Endothelial cell of umbilical vein (primary cell): Measurements from ENCODE around the gene FAM168A. TPM values are rescaled to one million over a fixed set of nuclear protein-coding genes. Genes with fewer than 3 reads are reported as not detected.

Source experiments
- BruUV-seq: library from RNA; stranded (reverse); fragments of 400-500 nt; replicated peaks from 2 replicates; lab custom pipeline; 2021; lab: Mats Ljungman, UMichigan
- CTCF ChIA-PET: fragments of 300-600, 350-600 bp; sonication (Branson Sonifier 250); formaldehyde crosslinking; loops from one replicate; lab custom pipeline; 2021; ENCODE audit warnings: antibody characterized with exemption, inconsistent platforms; lab: Charles Lee
- POLR2A ChIA-PET: fragments of 300-600, 350-600 bp; sonication (Branson Sonifier 250); formaldehyde crosslinking; loops from one replicate; lab custom pipeline; 2021; ENCODE audit warnings: antibody characterized with exemption, inconsistent platforms; lab: Charles Lee
- DNase-seq: peaks from one replicate; pipeline ENCODE4 v3.0.0-alpha.2; 2011; ENCODE audit warnings: low read depth, low spot score
- FAIRE-seq: peaks from 2 replicates; lab custom pipeline; 2011; peaks lifted over from hg19 to GRCh38; lab: Jason Lieb, UNC
- H2AFZ ChIP-seq: 2 replicates; pipeline ENCODE4 v1.6.0; 2012; ENCODE audit warnings: low read depth, low read length, control low read depth, inconsistent platforms
- H3K27ac ChIP-seq: 2 replicates; pipeline ENCODE4 v1.5.1; 2011; ENCODE audit warnings: low read depth, mild to moderate bottlenecking, control low read depth, low read length, moderate library complexity; ENCODE audit not compliant: insufficient read depth
- H3K27me3 ChIP-seq, 2 experiments: 2 replicates each; pipeline versions ENCODE4 v1.6.0 to v1.6.1; 2011; ENCODE audit warnings: low read length in 2 of 2, mixed read lengths in 1 of 2; ENCODE audit not compliant: control insufficient read depth in 2 of 2, insufficient read depth in 2 of 2
- H3K36me3 ChIP-seq, 2 experiments: 2 replicates in 1 of 2; 3 replicates in 1 of 2; pipeline ENCODE4 v1.5.1; 2011; ENCODE audit warnings: low read length in 2 of 2, mild to moderate bottlenecking in 1 of 2, moderate library complexity in 1 of 2; ENCODE audit not compliant: control insufficient read depth in 2 of 2, insufficient read depth in 2 of 2; ENCODE audit errors: extremely low read depth in 1 of 2
- H3K4me1 ChIP-seq: 3 replicates; pipeline ENCODE4 v1.5.1; 2011; ENCODE audit warnings: mild to moderate bottlenecking, low read length; ENCODE audit not compliant: control insufficient read depth, insufficient read depth; ENCODE audit errors: extremely low read depth
- H3K4me2 ChIP-seq: 2 replicates; pipeline ENCODE4 v1.6.1; 2011; ENCODE audit warnings: low read length, control low read depth, mixed read lengths; ENCODE audit not compliant: insufficient read depth
- H3K4me3 ChIP-seq, 3 experiments: fragments of 200-600 bp in 1 of 3; sonication (generic), shearing (Covaris generic) in 1 of 3; replicated peaks in 1 of 3; 2 replicates each; pipeline ENCODE4 v1.5.1; 2011 to 2016; ENCODE audit warnings: control low read depth in 3 of 3, low read length in 3 of 3, mild to moderate bottlenecking in 2 of 3, inconsistent platforms in 1 of 3, low read depth in 1 of 3, moderate library complexity in 1 of 3; ENCODE audit not compliant: insufficient read depth in 1 of 3
- H3K79me2 ChIP-seq: 2 replicates; pipeline ENCODE4 v1.6.0; 2012; ENCODE audit warnings: low read length, inconsistent platforms; ENCODE audit not compliant: control insufficient read depth, insufficient read depth
- H3K9ac ChIP-seq: replicated peaks from 2 replicates; pipeline ENCODE3; 2011; ENCODE audit warnings: low read length, control low read depth; ENCODE audit not compliant: insufficient read depth; ENCODE audit errors: extremely low read depth
- H3K9me1 ChIP-seq: replicated peaks from 3 replicates; pipeline ENCODE4 v1.6.0; 2011; ENCODE audit warnings: mild to moderate bottlenecking, low read length; ENCODE audit not compliant: control insufficient read depth, insufficient read depth; ENCODE audit errors: extremely low read depth
- H3K9me3 ChIP-seq: replicated peaks from 2 replicates; pipeline ENCODE4 v1.5.1; 2012; ENCODE audit warnings: low read length, inconsistent platforms; ENCODE audit not compliant: control insufficient read depth, insufficient read depth
- H4K20me1 ChIP-seq: replicated peaks from 2 replicates; pipeline ENCODE3; 2011; ENCODE audit warnings: mild to moderate bottlenecking, low read length; ENCODE audit not compliant: control insufficient read depth, insufficient read depth; ENCODE audit errors: extremely low read depth
- CTCF ChIP-seq, 2 donors: IDR thresholded peaks; 1 replicate in 1 of 2; 2 replicates in 1 of 2; pipeline ENCODE4 v1.5.1; 2011; ENCODE audit warnings: low read length in 2 of 2, mild to moderate bottlenecking in 2 of 2, moderate library complexity in 2 of 2, control low read depth in 1 of 2, inconsistent platforms in 1 of 2, low read depth in 1 of 2; ENCODE audit not compliant: insufficient read depth in 1 of 2; ENCODE audit errors: extremely low read depth in 1 of 2
- EZH2 ChIP-seq: IDR thresholded peaks from 2 replicates; pipeline ENCODE4 v1.6.1; 2012; ENCODE audit warnings: borderline replicate concordance, low read depth, mild to moderate bottlenecking, moderate library complexity, low read length, inconsistent platforms; ENCODE audit not compliant: severe bottlenecking
- FOS ChIP-seq: IDR thresholded peaks from 2 replicates; pipeline ENCODE4 v1.6.1; 2011; ENCODE audit warnings: mild to moderate bottlenecking, low read length, moderate library complexity, borderline replicate concordance; ENCODE audit not compliant: insufficient read depth
- GATA2 ChIP-seq: IDR thresholded peaks from 2 replicates; pipeline ENCODE4 v1.7.0; 2011; ENCODE audit warnings: low read depth, mild to moderate bottlenecking, moderate library complexity, mixed read lengths, low read length; ENCODE audit not compliant: insufficient read length, insufficient read depth
- JUN ChIP-seq: IDR thresholded peaks from 2 replicates; pipeline ENCODE4 v1.6.1; 2011; ENCODE audit warnings: borderline replicate concordance, low read depth; ENCODE audit not compliant: insufficient read length, insufficient read depth
- MAX ChIP-seq: IDR thresholded peaks from 2 replicates; pipeline ENCODE4 v1.6.1; 2011; ENCODE audit not compliant: insufficient read depth, insufficient read length
- MYC ChIP-seq: IDR thresholded peaks from one replicate; pipeline ENCODE4 v1.6.1; 2011; ENCODE audit warnings: mild to moderate bottlenecking, low read depth, low read length
- POLR2A ChIP-seq: IDR thresholded peaks from 2 replicates; pipeline ENCODE4 v1.6.1; 2012; ENCODE audit warnings: low read depth, mild to moderate bottlenecking, control low read depth, low read length
- POLR2AphosphoS5 ChIP-seq: IDR thresholded peaks from 2 replicates; pipeline ENCODE4 v1.6.1; 2012; ENCODE audit warnings: low read depth, mild to moderate bottlenecking, control low read depth, low read length, moderate library complexity; ENCODE audit not compliant: insufficient read depth
- dilution Hi-C: fragments of 300-500 bp; cut with MboI; formaldehyde crosslinking; loops from one replicate; pipeline ENCODE4 v1.15.0; 2019; ENCODE audit warnings: low sequenced_read_pairs; ENCODE audit not compliant: extremely low pct_ligation_motif_present
- intact Hi-C: fragments of 100-400 bp; cut with micrococcal nuclease; formaldehyde crosslinking; loops from one replicate; pipeline ENCODE4 v1.10.0; 2022
- polyA plus RNA-seq, 4 experiments: library from polyadenylated mRNA; depleted of rRNA in 3 of 4; stranded (reverse) in 3 of 4; unstranded in 1 of 4; fragments of >200 nt; gene quantifications; 2 replicates each; pipeline versions ENCODE4 v1.2.1 to v1.2.3, GENCODE V29; 2011 to 2012; ENCODE audit warnings: missing spikeins in 1 of 4
- total RNA-seq: library from RNA; stranded (reverse); gene quantifications from 2 replicates; pipeline ENCODE4 v1.2.3, GENCODE V29; 2021

Gene FAM168A
- total and polyA plus RNA-seq, 2 donors (not counting 3 experiments of a cell fraction or from before 2014, with no cell fraction given): 17.0 to 20.5 TPM

DNA sequence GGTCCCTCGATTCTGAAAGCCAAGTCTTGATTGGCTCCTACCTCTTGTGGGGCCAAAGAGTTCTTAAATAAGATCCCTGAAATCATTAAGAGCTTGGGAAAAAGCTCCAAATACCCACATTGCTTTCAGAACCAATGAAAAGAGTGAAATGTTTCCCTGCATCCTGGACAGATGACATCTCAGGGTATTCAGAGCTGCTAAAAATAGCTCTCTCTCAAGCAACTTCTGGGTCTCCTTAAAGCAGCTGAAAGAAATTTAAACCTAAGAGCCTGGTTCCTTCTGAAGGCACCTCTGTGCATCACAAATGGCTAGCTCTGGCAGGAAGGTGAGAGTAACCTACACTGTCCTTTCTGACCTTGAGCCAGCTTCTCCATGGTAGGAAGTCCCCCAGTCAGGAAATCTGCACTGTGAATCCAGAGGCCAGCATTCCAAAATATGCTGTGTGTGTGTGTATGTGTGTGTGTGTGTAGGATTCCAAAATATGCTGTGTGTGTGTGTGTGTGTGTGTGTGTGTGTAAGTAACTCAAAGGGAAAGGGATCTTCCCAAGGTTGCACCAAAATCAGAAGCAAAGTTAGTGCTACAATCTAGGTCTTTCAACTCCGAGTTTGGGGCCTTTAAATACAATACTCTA is 171.6 kb downstream of the FAM168A start:
- FAIRE-seq: no peak
- dilution Hi-C loops: no loop called here
- no peaks in the 10 kb centered on the region for H3K9me1 ChIP-seq
- BruUV-seq: no TSS peak
- no peak overlapping the region for H3K4me3 ChIP-seq
- ChIA-PET POLR2A (no interaction called here), CTCF (interaction anchor here (0.9 to 1.8 kb wide), 4 partner anchors 10 to 200 kb away, joined by 3 to 6 read pairs (median 3); no protein-coding TSS in a partner anchor)
- no peak overlapping the region for H3K9ac ChIP-seq
- DNase-seq: no peak
- H3K27ac ChIP-seq: no peak overlapping the region
- H3K27me3 ChIP-seq: no peaks in the 10 kb centered on the region
- H3K36me3 ChIP-seq: no peaks in the 10 kb centered on the region
- TF ChIP-seq EZH2 (no peak), POLR2A (no peak), FOS (no peak), CTCF (IDR thresholded peaks at IDR 0.05; ENCODE audit: extremely low read depth in 1 of 2, insufficient read depth in 1 of 2, low read depth in 1 of 2, low read length in 2 of 2) (no peak), POLR2AphosphoS5 (no peak), MYC (no peak), GATA2 (no peak), JUN (no peak), MAX (no peak)
- H3K4me1 ChIP-seq: no peaks in the 10 kb centered on the region
- H3K79me2 ChIP-seq: no peaks in the 10 kb centered on the region
- no peak overlapping the region for H2AFZ ChIP-seq
- intact Hi-C loops: no loop called here
- no peaks in the 10 kb centered on the region for H4K20me1 ChIP-seq
- no peak overlapping the region for H3K4me2 ChIP-seq
- no peaks in the 10 kb centered on the region for H3K9me3 ChIP-seq
